Stimulated activated naive CD4-positive, alpha-beta T cell (primary cell): ENCODE data around the gene BMP6.
"Not testable (repeated sequence)": the region's sequence is repeated elsewhere in the genome, so short reads cannot be mapped to it uniquely, and the experiment has no call there.

ENCODE experiments used
- DNase-seq, 6 experiments: peaks; one replicate each; lab custom pipeline; 2025; lab: John Stamatoyannopoulos, UW

BMP6 gene

DNA sequence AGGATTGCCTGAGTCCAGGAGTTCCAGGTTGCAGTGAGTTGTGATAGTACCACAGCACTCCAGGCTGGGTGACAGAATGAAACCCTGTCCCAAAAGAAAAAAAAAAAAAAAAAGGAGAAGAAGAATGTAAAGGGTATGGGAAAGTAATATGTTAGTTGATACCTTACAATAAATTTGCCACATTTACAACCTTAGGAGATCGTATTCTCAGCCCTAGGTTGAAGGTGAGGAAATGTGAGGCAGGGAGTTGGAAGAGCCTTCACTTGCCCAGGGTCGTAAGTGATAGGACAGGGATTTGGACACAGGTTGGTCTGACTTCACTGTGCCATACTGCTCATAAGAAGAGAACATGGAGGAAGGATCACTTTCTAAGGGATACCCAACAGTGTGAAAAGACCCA is 68.6 kb downstream of the BMP6 start:
- DNase-seq = no peak

DNA sequence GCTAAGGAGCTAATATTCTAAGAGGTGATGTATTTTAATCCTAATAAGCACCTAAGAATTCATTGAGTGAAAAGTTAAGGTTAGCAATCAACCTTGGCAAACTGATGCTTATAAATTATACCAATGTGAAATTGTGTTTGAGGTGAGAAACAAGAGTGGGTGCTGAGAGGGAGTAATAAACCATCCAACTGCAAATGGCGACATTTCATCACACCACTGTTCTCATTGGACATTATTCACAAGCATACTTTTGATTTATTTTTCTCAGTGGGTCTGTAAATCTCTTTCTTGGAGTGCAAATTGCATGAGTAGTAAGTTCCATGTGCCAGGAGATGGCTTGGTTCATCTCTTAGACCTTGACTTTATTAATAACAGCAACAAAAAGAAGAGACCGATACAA is 71.5 kb downstream of the BMP6 start:
- no peak for DNase-seq

DNA sequence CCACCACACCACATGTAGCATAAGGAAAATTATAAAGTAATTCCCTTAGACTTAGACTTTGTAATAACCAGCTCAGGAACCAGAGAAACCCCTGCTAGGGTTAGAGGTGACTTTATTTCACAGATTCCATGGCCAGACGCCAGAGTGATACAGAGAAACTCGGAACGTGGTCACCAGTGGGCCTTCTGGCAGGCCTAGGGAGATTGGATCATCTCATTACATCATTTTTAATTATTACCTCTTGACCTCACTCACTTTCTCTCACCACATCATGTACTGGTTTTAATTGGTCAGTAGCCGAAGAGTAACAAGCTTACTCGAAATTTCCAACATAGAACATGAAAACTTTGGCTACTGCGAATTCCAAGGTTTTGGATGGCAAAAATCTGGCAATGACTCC is 72.9 kb downstream of the BMP6 start:
- no peak for DNase-seq

DNA sequence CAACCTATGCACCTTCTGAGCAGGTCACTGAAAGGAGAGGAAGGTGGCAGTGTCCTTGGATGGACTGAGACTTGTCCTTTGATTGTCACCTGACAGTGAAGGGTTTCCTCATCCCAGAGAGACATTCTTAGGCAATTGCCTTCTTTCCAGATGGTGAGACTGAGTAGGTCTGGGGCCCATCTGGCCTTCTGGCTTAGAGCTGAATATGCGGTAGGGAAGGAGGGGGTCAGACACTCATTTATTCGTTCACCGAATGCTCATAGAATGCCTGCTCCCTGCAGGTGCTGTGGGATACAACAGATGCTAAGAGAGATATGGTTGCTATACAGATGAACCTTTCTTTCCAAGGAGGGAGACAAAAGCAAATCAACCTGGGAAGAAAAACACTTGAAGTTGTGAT is 76.8 kb downstream of the BMP6 start:
- no peak for DNase-seq

DNA sequence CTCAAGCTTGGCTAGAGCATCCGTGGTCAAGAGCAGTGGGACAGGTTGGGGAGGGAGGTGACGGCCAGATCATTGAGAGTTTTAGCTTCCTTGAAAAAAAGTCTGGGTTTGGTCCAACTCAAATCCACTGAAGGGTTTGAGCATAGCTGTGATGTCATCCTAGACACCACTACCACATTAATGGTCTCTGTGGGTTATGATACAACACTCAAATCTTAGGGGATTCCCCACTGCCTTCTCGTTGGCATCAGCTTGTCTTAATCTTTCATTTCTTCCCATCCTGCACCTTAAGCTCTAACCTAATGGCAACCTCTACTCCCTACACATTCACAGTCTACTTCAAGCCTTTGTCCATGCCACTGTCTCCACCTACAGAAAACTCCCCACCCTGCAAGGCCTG is 77.3 kb downstream of the BMP6 start:
- DNase-seq = no peak

DNA sequence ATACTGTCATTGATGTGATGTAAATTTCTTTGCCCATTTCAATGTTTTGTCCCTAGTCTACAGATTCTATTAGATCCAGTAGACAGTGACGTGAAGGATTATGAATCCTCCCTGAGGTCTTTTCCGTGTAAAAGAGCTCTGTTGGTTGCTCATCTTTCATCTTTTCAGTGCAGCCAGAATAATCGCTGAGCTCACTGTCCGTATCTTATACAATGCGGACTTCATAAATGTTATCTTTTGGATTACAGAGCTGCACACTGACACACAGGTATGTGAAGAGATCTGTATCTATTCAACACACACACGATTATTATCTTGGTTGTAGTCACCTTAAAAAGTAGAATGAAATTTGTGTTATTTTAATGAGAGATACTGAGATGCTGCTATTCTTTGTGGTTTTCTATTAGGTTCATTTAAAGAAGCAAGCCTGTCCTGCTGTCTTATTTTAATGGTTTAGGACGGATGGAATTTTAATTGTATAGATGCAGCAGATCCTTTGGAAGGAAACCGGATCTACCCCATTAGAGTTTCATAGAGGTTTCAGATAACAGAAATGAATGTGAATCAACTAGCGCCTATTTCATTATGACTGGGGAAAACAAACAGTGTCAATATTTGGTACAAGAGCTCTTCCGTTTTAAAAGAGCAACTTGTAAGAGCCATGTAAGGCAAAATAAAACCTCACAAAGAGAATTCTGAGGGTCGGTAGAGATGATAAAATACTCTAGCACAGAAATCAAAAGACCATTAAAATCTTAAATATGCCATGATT is 79.4 kb downstream of the BMP6 start:
- no peak for DNase-seq

DNA sequence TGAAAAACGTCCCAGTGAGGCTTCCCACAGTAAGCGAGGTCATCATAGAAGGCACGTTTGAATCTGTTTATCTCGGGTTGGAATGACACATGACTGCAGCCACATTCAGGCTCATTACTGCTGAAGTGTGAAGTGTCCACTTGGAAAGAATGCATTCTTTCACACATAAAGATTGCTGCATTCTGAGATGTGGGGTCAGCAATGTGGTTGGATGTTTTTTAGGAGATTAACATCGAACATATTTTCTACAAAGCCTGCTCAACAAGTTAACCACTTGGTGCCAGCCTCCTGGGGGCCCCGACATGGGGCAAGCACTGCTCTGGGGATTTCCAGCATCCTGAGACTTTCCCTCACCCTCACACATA is 79.9 kb downstream of the BMP6 start:
- no peak for DNase-seq

DNA sequence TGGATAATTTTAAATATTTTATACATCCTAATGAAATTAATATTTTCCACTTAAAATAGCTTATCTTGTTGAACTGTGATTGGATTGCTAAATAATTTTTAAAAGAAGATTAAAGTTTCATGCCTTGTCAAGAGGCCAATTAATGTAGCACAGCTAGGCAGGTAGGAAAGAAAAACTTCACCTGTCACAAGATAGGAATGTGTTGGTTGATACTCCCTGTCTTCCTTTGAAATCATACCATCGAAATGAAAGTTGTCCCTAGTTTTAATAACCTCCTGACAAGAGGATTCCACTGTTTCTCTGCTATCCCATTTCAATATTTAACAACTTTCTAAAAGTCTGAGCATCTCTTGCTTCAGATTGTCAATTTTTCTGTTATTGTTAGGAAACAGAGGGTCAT is 80.8 kb downstream of the BMP6 start:
- DNase-seq = no peak

DNA sequence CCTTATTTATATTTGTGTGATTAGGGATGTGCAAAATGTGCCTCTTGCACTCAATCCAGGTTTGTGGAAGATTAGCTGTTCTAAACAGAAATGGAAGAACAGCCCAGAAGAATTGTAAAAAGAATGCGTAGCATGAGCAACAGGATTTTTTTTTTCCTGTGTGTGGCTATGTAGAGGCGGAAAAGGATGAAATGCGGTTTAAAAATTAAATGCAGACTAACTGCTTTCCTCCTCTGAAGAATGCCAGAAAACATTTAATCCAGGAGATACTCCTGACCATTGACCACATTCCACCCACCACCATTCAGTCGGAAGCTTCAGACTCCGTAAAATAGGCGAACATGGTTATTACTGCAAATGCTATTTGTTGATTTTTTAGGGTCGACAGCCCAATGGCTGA is 83.4 kb downstream of the BMP6 start:
- DNase-seq = no peak

DNA sequence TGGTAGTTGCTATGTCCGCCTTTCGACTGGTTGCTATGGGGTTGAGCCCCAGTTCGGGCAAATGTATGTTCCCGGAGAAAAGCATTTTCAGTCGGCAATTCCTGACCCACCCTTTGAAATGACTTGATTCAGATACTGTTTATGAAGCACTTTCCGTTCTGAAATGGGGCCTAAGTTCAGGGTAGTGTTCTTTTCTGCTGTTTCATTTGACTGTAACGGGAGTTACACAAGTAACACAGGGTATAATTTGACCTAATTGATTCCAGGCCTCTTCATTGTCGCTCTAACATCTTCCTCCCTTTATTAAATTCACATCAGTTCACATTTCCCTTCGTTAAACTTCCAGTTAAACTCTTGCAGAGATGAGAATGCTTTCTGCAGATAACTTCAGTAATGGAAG is 85.5 kb downstream of the BMP6 start:
- DNase-seq = no peak

DNA sequence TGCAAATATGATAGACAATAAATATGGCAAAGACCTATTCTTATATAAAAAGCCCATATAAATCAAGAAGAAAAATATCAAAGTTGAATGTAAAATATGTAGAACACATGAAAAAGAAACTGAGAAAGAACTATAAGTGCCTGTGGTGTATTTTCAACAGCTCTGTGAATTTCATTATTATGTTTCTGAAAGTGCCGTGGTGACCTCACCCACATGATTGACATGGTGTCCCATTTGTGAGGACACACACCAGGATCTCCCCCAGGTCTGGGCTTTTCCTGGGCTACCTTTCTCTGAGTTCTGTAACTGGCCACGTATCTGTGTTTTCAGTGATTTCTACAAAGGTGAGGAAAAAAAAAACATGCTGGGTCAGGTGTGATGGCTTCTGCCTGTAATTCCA is 86.7 kb downstream of the BMP6 start:
- DNase-seq = no peak

DNA sequence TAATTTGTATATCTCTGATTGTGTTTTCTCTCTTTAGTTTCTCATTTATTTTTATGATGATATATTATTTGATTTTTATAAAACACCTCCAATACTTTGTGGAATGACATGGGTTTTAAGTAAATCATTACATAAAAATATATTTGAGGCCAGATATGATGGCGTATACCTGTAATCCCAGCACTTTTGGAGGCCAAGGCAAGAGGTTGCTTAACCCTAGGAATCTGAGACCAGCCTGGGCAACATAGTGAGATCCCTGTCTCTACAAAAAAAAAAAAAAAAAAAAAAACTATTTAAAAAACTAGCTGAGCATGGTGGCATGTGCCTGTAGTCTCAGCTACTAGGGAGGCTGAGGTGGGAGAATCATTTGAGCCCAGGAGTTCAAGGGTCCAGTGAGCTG is 87.3 kb downstream of the BMP6 start:
- DNase-seq = no peak

DNA sequence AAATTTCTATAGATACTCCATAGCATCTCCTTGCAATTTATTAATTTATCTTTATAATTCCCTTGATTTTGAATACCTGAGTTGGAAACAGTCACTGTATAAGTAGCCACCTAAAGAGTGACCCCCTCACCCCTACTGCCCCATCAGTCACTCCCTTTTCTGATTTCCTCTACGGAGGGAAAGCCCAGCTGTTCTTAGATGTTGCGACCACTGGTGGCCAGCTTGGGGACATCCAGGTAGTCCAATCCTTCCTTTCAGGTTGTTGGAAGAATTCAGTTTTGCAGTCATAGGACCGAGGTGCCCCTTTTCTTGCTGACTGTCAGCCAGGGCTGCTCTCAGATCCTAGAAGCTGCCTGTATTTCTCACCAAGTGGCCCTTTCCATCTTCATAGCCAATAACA is 87.8 kb downstream of the BMP6 start:
- no peak for DNase-seq

DNA sequence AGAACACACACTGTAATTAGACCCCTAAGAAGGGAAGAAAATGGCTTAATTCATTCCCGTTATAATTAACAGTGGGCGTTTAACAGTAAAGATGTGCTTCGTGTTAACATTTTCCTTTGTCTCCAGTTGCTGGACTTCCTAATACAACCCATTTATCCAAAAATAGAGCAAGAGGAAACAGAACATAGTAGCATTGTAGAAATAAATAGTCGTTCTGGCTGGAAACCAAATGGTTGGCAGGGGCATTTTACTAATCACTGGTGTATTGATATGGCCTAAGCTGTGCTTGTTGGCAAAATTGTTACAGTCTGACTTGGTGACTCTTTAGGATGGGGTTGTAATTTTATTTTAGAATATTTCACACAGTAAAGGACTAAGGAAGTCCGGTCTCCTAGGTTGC is 89.8 kb downstream of the BMP6 start:
- DNase-seq = no peak

DNA sequence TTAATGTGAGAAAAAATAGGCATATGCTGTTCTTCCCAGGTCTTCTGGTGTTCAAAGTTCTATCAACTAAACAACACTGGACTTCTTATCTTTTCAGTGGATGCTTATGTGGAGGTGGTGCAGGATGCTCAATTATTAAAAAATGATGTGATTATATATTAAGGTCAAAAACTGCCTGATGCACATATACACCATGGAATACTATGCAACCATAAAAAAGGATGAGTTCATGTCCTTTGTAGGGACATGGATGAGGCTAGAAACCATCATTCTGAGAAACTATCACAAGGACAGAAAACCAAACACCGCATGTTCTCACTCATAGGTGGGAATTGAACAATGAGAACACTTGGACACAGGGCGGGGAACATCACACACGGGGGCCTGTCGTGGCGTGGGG is 91.3 kb downstream of the BMP6 start:
- DNase-seq = not testable (repeated sequence)

DNA sequence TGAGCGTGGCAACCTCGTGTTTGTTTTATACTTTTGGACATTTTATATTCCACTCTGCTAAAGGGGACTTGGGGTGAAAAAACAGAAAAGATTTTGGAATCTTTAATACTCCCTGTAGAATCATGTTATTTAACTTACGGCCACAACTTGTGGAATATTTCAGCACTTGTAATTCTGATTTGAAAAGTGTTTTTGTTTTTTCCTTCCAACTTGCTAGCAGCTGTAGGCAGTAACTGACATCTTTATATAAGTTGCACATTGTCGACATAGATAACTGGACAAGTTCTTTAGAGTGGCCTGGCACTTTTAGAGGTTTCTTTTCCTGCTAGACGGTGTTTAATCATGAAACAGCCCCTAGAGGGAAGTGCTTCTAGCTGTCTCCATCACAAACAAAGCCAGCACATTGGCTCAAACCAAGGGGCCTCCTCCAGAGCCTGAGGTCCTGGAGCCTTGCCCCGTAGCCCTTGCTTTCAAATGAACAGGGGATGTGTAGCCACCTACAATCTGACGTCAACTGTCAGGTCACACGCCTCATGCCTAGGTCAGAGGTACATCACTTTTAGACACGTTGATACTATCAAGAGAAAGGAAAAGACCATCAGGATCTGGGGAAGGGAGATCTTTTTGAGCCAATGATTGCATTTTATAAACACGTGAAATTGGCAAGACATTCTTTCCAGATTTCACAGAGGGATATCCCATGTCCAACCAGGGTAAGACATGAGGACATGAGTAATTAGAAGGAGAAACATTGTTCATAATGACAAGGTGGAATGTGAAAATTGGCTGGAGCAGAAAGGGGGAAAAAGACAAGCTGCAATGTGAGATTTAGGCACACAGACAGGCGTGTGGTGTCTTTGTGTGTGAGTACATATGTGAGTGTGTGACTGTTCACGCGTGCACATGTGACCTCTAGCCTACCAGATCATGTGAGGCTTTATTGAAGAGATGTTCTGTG is 92.6 kb downstream of the BMP6 start:
- no peak for DNase-seq

DNA sequence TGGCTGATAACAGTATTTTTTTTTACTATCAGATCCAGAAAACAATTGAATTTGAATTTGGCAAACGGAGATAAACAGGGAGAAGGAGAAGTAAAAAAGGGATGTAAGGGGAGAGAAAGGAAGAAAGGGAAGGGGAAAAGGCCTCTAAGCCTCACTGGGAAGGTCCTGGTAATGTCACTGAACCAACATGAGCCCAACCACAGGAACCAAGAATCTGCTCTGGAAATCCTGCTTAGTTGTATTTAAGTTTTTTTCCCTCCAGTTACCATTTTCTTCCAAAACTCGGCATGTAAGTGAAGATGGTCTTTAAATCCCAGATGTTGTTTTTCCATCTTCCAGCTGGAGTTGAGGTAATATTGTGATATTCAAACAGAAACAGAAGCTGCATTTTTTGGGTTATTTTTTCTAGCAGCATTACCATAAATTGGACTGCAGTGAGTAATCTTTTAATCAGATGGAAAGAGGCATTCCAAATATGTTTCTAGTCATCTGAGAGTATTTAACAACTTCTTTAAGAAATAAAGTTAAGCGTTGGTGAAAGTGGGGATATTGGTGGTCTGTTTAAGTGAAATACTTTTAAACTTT is 93.6 kb downstream of the BMP6 start:
- no peak for DNase-seq

DNA sequence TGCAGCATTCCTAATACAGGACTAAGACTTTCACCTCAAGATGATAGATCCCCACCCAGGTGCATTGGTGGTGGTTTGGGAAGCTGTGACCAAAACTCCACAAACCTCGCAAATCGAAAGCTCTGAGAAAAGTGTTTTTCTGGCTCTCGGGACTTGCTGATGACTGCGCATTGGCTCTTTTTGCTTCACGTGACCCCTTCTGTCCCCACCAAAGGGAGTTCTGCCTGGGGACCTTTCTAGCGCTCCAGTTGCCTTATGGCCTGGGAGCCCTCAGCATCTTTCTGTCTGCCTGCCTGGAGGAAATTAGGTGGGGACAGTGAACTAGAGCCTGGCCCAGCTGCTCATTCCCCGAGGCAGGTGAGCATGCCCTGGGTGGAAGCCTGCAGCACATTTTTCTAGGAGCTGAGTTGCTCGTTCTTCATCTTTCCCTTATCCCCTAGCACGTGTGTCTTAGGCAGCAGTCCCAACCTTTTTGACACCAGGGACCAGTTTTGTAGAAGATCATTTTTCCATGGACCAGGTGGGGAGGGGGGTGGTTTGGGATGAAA is 94.5 kb downstream of the BMP6 start:
- DNase-seq = no peak

DNA sequence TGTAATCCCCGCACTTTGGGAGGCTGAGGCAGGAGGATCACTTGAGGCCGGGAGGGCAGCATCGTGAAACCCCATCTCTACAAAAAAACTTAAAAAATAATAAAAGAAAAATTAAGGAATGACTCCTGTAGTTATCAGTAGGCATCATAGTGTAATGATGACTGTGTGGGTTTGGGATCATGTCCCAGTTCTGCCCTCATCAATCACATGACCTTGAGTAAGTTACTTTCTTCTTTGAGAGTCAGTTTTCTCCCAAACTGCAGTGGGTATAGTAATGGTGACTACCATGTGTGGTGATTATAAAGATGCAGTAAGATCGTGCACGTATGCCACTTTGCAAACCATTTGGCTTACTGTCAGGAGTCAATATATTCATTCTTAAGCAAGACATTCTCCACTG is 95.5 kb downstream of the BMP6 start:
- no peak for DNase-seq

DNA sequence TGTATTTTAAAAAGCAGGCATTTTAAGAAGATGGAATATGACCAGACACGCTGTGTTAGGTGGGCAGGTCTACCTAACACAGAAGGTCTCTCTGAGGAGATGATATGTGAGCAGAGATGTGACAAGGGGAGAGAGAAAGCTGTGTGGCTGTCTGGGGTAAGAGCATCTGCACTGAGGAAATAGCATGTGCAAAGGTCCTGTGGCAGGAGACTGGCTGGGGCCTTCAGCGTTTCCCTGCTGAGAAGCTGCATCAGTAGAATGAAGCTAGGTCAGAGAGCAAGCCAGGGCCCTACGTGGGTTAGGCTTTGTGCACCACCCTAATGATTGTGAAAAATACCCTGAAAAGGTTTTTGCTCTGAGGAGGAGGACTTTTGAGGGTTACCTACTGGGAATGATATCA is 97.7 kb downstream of the BMP6 start:
- DNase-seq = no peak

DNA sequence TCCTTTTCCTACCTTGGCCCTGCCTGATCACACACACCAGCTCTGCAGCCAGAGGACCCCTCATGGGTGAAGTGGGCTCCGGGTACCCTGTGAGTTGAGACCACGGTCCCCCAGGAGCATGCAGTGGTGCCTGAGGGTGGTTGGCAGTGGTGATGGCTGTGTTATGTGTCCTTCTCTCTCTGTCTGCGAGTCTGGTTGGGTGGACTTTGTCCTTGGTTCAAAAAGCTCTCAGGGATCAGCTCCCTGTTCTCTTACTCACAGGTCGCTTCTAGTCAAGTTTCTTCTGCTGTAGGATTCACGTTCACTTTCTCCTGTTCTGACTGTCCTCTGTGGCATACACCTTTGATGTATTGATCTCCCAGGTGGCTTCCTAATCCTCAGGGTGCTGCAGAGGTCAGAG is 100.1 kb downstream of the BMP6 start:
- DNase-seq = no peak

DNA sequence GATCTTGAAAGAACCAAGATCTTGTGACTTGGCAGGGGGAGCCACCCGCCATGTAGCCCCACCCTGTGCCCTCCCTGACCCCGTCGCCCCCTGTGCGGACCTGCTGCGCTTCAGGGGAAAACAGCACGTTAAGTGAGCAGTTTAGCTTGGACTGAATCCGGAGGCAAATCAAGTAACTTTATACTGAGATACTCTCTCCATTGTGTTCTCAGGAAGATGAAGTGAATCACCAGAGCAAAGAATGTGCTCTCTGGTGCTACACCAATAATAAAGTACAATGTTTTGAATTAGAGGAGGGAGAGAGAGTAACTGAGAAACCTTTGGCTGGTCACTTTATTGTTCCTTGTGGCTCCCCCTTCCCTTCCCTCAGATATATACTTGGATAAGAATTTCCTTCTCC is 101.2 kb downstream of the BMP6 start:
- no peak for DNase-seq

DNA sequence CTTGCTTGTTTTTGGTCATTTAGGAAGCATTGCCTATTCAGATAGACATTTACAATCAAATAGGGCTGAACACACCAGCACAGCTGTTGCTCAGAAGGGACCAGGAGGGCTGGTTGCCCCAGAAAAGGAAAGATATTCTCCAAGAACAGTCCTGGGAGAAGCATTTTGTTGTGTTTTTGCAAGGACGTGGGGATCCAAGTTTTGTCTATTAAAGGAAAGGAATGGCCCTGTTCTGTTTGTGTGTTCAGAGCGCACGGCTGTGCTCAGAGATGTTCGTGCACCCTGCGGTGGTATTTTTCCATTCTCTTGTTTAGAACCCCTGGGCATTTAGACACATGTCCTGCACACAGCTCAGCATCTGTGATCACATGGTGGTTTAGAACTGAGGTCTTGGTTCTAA is 102.2 kb downstream of the BMP6 start:
- no peak for DNase-seq
